OCI-LY7 (cell line): Measurements from ENCODE around the gene PCDH1.

Experiments
- EZH2phosphoT487 ChIP-seq: fragments of 200-600 bp; sonication (generic); IDR thresholded peaks from 2 replicates; pipeline ENCODE4 v1.6.1; 2018; ENCODE audit warnings: low read depth, borderline replicate concordance, mild to moderate bottlenecking, mixed run types, antibody characterized with exemption, low read length, moderate library complexity, mixed read lengths
- TF ChIP-seq, protein P1 (sequence below): fragments of 200-600 bp; sonication (generic); conservative IDR thresholded peaks from 2 replicates; pipeline ENCODE4 v1.5.1; 2014; ENCODE audit warnings: mild to moderate bottlenecking, antibody characterized with exemption, low read length, moderate library complexity, mixed read lengths

- TF ChIP-seq, protein P1, sequence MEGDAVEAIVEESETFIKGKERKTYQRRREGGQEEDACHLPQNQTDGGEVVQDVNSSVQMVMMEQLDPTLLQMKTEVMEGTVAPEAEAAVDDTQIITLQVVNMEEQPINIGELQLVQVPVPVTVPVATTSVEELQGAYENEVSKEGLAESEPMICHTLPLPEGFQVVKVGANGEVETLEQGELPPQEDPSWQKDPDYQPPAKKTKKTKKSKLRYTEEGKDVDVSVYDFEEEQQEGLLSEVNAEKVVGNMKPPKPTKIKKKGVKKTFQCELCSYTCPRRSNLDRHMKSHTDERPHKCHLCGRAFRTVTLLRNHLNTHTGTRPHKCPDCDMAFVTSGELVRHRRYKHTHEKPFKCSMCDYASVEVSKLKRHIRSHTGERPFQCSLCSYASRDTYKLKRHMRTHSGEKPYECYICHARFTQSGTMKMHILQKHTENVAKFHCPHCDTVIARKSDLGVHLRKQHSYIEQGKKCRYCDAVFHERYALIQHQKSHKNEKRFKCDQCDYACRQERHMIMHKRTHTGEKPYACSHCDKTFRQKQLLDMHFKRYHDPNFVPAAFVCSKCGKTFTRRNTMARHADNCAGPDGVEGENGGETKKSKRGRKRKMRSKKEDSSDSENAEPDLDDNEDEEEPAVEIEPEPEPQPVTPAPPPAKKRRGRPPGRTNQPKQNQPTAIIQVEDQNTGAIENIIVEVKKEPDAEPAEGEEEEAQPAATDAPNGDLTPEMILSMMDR, result no peak
- TF ChIP-seq EZH2phosphoT487, result no peak
Measured at GRCh38 chr5:141913560-141914198, 35.5 kb upstream of the PCDH1 start.
